Measurements from ENCODE around the gene IGFBP6.

The IGFBP6 gene

DNA sequence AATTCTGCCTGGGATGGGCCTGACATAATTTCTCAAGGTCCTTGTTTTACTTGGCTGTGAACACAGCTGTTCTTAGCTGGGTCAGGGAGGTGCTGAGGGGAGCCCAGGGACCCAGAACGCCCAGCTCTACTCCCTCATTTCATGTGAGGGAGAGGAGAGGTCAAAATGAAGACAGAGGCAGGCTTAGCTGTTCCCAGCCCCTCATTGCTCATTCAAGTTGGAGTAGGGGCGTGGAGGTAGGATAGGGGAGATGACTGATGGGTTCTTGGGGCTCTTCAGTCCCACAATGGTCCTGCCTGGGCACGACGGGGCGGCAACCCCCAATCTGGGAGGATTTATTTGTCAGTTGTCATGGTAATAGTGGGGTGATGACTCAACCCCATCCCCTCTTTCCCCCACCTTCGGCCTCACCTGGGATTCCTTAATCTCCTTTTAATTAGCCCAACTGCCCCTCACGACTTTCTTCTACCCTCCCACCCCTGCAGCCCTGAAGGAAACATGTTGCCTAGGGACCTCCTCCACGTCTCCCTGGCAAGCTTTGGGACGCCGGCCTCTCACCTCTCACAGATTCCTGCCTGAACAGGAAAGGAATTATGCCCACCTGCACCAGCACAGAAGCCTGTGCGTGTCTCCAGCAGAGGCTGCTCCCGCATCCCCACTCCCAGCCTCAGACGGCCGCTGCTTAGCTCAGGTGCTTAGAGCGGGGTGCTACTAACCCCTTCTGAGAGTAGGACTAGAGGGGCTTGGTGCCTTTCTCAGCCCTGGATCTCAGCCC is 28.5 kb upstream of the IGFBP6 start:
- DNase-seq, result peak in 3 of 10 donors; percentile 47 to 62 (median 50)
- intact Hi-C loops (cut with DNase I), result loop anchor here (5.0 kb wide), 2 partner anchors 113 to 128 kb away; partner anchors contain the start of genes CSAD and ZNF740

DNA sequence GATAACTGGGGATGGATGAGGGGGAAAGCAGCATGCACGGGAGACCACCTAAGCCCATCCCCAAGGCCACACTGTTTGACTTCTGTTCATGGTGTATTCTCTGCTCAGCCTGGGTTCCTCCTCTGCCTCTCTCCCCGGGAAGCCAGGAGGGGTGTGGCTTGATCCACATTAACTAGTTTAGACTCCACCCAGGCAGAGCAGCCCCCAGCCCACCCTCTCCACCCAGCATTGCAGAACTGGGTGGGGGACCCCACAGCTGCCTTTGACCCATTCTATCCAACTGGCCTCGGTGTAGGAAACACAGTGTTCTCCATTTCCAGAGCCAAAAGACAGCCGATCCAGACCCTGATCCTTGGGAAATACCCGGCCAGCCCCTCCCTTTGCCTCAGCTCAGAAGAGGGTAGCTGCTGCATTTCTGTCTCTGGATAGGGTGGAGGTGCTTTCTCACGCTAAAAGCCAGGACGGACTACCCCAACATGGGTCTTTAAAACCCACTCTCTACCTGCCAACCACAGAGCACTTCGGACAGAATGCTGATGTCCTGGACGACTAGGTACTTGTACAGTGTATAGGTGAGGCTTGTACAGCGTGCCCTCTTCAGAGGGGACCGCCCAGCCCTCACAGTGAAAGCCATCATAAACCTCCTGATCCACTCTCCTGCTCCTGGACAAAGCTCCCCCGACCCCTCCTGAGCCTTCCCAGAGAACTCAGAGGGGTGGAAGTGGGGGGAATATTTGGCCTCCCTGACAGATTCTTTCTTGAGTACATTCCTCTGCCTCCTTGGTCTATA is 27.7 kb upstream of the IGFBP6 start:
- peak in 2 of 10 donors; percentile 33 to 55 for DNase-seq
- intact Hi-C loops (cut with DNase I), result loop anchor here (5.0 kb wide), 2 partner anchors 112 to 127 kb away; partner anchors contain the start of genes CSAD and ZNF740

DNA sequence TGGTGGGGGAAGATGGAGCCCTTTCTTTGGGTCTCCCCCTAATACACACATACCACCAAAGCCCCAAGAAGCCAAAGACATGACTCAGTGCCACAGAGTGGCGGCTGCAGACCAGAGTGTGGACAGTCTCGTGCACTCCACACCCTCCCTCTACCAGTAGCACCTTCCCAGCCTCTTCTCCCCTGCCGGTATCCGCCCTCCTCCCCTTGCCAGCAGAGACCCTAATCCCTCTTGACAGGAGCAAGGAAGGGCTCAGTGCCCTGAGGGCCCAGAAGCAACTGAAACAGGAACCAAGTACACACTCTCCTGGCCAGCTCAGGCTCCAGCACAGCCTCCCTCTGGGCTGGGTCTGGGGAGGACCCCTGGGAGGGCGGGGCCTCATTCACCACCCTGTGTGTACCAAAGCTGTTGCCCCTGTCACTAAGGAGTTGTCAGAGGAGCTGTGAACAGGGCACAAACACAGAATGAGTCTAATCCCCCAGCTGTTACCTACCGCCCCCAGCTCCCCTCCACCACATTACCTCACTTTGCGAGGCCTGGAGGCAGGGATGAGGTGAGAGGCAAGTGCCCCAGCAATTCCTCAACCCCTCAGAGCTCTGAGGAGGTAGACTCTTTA is 26.5 kb upstream of the IGFBP6 start:
- DNase-seq, result peak in 1 of 10 donors; percentile 53
- intact Hi-C loops (cut with DNase I), result no loop called here

DNA sequence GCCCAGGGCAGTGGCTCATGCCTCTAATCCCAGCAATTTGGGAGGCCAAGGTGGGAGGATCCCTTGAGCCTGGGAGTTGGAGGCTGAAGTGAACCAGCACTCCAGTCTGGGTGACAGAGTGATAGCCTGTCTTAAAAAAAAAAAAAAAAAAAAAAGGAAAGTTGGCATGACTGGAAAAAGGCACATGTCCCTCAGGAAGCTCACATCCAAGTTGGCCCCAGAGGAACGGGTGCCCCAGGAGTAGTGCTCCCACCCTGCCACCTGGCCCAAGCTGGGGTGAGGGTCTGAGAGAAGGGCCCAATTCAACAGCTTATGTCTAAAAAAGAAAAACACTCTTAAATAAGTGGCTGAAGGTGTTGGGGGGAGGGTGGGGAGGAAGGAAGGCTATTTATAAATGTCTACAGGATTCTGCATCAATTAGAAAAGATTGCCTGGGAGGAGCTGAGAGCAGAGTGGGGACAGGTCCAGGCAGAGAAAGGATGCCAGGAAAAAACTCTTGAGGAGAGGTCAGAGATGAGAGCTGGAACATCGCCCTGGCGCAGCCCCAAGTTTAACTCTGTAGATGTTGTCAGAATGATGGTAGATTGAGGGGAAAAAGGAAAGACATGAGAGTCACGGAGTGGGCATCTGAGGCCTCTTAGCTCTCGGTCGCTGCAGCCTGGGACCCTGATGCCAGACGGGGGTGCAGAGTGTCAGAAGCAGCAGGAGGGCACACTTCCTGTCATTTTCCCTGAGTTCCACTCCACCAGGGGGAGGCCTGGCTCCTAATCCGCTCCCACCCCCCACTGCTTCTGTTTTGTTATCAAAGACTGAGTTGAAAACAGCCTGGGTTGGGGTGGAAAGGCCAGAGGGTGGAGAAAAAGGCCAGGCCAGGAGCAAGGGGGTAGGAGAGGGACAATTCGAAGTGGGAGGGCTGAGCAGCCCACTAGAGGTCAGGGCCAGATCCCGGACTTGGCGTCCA is 25.6 kb upstream of the IGFBP6 start:
- intact Hi-C loops (cut with DNase I), result no loop called here
- DNase-seq, result peak in 1 of 10 donors; percentile 74

DNA sequence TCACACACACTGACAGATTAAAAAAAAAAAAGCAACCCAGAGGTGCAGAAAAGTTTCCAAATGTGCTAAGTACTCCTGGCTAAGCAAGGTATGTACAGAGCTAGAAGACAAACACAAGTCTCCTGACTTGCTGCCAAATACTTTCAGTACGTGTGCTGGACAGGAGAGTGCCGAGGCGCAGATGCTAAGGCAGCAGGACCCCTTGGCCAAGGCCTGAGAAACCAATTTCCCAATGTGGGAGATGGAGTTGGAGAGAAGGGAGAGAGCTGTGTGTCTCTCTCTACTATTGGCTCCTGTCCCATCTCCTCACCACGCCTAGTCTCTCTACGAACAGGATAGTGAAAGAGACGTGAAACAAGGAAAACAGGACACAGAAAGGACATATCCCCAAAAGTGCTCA is 23.6 kb upstream of the IGFBP6 start:
- DNase-seq, result peak in 1 of 10 donors; percentile 43
- intact Hi-C loops (cut with DNase I), result no loop called here

DNA sequence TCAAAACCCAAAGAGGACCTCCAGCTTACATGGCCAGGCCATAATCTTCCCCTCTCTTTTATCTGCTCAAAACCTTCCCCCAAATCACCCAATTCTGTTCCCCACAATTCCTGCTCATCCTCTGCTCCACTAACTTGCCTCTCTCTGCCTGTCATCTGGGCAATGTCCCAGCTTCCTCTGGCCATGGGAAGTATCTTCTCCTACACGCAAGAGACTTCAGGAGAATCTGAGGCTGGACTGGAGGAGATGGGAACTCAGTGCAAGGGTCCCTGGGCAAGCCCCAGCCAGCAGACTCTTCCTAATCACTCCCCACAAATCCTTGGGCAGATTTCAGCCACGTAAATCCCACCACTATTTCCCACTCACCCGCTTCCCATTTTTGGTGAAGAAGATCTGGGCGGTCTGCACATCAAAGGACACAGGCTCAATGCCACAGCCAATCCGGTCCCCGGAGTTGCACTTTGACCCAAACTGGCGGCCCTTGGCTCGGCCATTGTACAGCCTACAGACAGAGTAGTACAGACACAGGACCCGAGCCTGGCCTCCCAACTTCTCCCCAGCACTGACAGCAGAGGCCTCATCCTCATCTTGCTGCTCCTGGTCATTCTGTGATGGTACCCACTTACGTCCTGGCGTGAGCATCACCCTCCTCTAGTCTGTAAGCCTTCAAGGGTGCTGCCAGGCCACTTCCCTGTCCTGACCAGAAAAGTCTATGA is 23.0 kb upstream of the IGFBP6 start:
- intact Hi-C loops (cut with DNase I), result no loop called here

DNA sequence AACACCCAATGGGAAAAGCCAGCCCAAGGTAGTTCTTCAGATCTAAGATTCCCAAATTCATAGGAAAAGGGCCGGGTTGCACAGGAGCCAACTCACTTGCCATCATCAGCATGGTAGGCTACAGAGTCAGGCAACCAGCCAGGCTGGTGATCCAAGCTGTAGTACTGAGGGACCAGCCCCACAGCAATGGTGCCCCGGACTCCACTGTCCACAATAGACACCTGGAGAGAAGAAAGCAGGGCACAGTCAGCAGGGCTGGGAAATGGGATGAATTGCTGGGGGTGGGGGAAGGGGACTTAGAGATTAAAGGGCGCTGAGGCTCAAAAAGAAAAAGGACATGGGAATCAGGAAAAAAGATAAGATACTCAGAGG is 22.5 kb upstream of the IGFBP6 start:
- intact Hi-C loops (cut with DNase I), result no loop called here

More for the DNA sequence above, 23.0 kb upstream of the IGFBP6 start:
- DNase-seq, result peak in 1 of 10 donors; percentile 53

DNA sequence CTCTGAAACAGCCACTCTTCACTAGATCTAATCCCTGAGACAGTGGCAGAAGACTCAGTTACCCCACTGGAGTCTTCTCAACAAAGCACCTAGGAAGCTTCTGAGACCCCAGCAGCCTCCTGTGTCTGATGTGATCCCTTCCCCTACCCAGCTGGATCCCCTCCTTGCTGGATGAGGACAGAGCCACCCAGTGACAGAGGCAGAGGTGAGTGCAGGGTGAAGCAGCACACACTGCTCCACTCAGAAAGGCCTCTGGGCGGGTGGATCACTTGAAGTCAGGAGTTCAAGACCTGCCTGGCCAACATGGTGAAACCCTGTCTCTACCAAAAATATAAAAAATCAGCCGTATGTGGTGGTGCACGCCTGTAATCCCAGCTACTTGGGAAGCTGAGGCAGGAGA is 21.0 kb upstream of the IGFBP6 start:
- no peak for DNase-seq
- intact Hi-C loops (cut with DNase I), result no loop called here

More for the DNA sequence above, 22.5 kb upstream of the IGFBP6 start:
- peak in 1 of 10 donors; percentile 34 for DNase-seq

DNA sequence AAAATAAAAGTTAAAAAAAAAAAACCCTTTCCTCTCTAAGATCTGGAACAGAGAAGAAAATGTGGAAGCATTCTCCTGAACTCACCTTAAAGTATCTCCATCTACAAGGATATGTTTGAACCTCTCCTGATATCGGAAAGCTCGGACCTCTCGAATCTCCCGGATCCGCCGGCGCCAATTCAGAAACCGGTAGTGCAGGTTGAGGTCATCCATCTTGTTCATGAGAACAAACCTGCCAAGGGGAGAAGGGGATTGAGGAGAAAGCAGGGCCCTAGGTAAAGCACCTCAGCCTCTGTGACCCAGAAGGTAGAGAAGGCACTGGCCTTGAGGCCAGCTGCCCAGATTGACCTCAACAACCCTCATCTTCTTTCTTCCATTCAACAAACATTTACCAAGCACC is 20.4 kb upstream of the IGFBP6 start:
- intact Hi-C loops (cut with DNase I), result no loop called here
- peak in 1 of 10 donors; percentile 62 for DNase-seq

DNA sequence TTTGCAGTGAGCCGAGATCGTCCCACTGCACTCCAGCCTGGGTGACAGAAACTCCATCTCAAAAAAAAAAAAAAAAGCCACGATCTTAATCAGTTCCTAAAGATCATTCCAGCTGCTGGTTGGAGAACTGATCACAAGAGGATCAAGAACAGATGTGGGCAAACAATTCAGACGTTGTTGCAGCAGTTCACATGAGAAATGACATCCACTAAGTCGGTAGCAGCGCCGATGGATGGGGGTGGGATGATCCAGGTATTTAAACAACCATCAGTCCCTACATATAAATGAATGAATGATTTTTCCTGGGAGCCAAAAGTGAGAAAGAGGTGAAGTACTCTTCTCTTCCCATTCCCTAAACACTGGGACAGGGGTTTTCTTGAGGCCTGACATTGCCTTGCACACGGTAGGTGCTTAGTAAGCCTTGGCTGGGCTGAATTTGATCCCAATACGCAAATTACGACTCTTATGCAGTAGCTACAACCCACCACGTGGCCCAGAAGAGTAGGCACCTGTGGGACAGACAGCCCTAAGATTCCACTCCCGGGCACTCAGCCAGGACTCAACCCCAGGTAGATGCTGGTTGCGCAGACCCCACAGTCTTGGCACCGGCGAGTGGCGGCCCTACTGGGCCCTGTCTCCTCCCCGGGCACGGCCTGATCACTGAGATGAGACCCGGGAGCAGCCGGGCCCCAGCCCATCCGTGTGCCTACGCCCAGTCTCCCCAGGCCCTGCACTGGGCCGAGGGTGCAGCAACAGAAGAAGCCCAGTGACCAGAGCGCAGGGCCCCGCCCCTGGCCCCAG is 18.8 kb upstream of the IGFBP6 start:
- peak in 1 of 10 donors; percentile 9 for DNase-seq
- intact Hi-C loops (cut with DNase I), result no loop called here

DNA sequence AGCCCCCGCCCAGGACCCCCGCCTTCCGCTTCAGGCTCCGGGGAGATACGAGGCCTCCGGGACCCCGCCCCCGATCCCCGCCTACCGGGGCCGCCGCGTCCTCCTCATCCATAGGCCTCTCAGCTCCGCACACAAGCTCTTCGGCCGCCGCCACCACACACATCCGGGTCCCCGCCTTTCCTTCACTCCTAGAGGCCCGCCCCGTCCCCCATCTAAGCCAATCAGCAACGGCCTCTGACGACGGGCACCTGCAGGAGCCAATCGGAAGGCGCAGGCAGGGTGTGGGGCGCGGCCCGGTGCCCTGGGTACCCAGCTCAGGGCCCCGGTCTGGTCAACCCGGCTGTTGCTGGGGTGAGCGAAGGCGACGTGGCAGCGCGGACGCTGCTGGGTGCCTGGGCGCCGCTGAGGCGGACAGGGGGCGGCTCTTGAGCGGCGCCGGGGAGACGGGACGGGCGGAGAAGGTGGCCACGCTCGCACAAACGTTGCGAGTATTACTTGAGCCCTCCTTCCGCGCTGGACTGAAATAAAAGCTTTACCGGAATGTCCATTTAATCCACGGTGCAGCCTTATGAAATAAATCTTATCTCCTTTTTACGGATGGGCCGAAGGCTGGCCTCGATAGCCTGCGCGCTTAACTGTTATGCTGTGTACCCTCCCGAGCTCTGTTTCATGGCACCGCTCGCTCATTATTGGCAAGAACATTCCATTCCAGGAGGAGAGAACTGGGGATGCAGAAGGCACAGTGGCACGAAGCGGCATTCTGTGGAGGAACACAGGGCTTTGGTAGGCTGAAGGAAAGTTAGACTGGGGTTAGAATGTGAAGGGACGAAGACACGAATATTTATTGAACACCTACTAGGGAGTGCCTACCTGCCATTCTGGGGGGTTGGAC is 18.0 kb upstream of the IGFBP6 start, which contains the start of gene SPRYD3:
TSS of gene SPRYD3 (minus strand) at position 165 of the 892 bp plus-strand sequence. CDS start at position 108, 57 bp downstream.
- peak; percentile 97 to 100 (median 98) for DNase-seq
- intact Hi-C loops (cut with DNase I), result no loop called here

DNA sequence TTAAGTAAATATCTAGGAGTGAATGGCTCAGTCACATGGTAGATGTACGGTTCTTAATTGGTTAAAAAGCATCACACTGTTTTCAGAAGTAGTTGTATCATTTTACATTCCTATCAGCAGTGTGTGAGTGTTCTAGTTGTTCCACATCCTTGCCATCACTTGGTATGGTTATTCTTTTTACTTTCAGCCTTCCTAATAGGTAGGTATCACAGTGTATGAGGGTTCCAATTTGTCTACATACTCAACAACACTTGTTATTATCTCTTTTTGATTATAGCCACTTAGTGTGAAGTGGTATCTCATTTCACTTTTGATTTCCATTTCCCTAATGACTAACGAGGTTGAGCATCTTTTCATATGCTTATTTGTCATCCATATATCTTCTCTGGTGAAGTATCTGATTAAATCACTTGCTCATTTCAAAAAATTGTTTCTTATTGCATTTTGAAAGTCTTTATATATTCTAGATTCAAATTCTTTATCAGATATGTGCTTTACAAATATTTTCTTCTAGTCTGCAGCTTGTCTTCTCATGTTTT is 14.8 kb upstream of the IGFBP6 start:
- intact Hi-C loops (cut with DNase I), result no loop called here
- no peak for DNase-seq

DNA sequence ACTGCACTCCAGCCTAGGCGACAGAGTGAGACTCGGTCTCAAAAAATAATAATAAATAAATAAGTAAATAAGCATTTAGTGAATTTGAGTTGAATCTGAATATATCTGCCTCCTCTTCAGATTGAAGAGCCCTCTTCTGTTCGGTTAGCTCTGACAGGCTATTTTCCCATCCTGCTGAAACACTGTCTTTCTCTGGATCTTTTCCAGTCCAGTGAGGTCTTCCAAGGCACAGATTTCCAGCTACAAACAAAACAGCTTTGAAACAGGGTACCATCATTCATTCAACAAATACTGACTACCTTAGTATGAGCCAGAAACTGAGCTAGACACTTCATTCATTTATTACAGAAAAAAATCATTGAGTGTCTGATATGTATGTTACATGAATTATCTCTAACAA is 11.1 kb upstream of the IGFBP6 start:
- no peak for DNase-seq
- intact Hi-C loops (cut with DNase I), result no loop called here

DNA sequence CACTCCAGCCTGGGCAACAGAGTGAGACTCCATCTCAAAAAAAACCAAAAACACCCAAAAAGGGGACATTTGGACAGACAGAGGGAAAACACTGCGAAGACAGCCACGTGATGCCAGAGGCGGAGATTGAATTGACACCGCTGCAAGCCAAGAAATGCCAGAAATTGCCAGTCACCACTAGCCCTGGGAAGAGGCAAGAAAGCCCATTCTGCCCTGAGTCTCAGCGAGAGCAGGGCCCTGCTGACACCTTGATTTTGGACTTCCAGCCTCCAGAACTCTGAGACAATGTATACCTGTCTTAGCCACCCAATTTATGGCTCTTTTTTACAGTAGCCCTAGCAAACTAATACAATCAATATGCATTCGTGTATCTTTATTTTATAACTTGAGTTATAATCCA is 7.4 kb upstream of the IGFBP6 start:
- intact Hi-C loops (cut with DNase I), result no loop called here
- DNase-seq, result no peak

DNA sequence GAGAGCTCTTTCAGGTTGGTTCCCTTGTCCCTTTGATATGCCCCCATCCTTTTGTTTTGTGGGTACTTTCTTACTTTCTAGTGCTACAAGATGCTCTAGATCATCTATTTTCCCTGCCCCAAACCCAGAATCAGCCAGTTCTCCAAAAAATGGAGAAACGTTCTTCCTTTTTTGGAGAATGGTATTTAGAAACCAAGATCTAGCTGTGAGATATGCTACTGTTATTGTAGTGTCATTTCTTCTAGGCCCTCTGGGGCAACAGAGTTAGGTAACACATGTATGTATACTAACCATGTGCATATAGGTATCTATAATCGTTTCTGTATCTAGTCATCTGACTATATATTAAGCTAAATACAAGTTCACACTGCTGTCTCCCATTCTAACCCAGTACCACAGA is 6.9 kb upstream of the IGFBP6 start:
- intact Hi-C loops (cut with DNase I), result no loop called here
- no peak for DNase-seq

DNA sequence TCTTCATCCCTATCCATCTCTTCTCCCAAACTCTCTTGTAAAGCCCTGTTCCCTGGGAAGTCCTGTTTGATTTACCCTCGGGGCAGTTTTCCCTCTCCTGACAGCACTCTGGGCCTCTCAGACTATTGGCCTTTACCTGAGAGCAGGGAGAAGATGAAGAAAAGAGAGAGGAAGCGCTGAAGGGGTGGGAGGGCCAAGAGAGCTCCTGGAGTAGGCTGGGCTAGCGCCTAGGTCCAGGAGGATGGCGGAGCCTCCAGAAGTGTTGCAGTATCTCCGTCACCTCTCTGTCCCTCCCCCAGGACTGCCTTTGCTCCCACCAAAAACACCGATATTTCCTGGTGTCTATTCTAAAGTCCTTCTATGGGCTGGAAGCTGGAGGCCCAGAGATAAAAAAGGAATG is 5.7 kb upstream of the IGFBP6 start:
- DNase-seq, result peak in 1 of 10 donors; percentile 16
- intact Hi-C loops (cut with DNase I), result no loop called here

DNA sequence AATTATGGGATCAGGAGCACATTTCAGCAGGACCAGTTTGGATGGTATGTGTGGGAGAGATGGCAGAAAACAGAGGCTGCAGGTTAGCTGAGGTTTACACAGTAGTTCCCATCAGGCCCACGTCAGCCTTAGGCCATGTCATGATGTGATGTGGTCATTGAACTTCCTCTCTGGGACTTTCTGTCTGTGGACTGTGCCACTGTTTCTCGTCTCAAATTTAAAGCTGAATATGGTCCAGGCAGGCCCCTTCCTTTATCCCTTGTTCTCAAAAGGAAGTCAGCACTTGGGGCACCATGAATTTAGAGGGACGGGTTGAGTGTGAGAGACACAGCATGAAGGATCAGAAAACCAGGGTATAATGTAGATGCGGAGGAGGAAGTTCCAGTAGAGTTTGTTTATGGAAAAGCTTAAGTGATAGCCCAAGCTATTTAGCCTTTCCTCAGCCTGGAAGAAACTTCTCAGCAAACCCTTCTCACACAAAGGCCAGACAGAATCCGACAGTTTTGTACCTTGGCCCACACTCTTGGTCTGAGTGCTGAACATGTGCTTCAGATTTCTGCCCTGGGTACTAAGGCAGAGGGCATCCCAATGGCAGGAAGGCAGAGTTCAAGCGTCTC is 3.6 kb upstream of the IGFBP6 start:
- peak in 1 of 10 donors; percentile 60 for DNase-seq
- intact Hi-C loops (cut with DNase I), result no loop called here
